Hematopoietic multipotent progenitor cell treated with erythropoietin and hydrocortisone succinate and interleukin-3 and kit ligand, for 8 days (in vitro differentiated cells): ENCODE measurements around the gene DOCK1.

Source experiments
- DNase-seq: peaks from one replicate; pipeline ENCODE4 v3.0.0-alpha.2; 2015

DOCK1 gene

DNA sequence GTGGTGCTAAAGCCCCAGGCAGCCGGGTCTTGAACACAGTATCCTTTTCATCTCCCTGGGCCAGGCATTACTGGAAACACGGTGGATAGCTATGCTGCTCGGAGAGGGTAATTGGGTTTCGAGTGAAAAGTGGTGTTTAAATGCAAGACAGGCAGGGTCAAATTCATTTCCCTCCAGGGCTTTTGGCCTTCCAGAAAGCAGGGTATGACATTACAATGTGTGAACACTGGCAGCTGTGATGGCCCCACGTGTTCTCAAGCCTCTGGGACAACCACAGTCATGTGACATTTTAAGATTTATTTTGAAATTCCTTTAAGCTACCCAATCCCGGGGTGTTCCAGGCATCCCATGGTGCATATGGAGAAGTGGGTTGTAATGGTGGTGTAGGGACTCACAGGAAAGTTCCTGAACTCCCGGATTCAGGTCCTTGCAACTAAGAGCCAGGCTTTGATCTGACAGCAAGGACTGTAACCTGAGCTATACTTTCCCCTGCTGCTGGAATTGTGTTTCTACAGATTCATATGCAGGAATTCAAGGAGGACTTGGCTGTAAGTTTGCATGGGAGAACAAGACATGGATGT is 244.4 kb downstream of the DOCK1 start:
- DNase-seq, result no peak

DNA sequence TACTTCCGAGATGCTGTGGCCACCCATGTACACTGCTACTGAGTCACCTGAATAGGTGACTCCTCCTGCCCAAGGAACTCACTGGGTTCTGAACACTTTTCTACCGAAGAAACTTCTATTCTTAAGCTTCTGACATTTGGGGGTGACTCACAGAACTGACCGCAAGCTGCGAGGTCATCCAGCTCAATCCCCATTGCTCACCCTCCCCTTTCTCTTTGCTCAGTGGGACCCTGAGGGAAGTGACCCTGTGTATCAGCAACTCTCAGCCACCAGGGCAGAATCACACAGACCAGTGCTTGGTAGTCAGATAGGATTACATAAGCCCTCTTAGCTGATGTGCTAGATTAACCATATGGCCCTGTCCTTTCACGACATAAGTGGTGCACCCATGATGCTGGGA is 244.9 kb downstream of the DOCK1 start:
- DNase-seq, result no peak

DNA sequence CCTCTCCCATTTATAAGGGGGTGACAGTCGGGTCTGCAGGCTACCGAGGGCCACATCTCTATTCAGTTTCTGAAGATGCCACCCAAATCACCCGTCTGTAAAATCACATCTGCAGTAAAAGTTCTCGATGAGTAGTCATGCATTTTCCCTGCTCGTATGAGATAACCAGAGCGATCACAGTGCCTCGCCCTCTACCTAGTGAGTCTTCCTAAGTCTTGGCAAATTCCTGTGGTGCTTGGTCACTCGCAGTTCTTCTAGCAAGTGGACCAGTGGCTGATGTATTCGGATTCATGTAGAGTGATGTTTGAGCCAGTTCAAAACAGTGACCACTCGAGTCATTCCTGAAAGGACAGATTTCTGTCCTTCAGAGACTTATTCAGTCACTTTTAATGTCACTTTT is 246.3 kb downstream of the DOCK1 start:
- no peak for DNase-seq

DNA sequence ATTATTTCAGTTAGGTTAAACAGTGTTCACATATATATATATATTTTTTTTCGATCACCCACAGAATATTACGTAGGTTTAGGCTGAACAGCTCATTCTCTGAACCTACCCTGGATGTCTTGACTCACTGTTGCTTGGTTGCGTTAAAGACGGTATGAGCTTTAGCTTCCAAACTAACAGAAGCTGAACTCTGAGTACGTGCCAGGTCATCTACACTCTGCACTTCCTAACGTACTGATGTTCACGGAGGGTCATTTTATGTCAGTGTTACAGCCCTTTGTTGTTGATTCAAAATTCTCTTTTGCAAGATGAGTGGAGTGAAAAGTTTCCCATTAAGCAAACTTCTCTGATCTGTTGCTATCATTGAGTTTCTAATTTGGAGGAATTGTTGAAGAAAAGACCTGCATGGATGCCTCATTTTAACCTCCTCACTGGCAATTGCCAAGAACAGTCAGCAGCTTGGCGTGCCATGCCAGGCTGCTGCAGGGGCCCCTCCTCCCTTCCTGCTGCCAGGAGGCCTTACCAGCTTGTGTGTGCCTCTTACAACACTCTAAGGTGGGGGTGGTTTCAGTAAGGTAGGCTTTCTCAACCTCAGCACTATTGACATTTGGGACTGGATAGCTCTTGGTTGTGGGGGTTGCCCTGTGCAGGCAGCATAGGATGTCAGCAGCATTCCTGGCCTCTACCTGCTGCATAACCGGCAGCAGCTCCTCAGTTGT is 246.9 kb downstream of the DOCK1 start:
- DNase-seq, result no peak

DNA sequence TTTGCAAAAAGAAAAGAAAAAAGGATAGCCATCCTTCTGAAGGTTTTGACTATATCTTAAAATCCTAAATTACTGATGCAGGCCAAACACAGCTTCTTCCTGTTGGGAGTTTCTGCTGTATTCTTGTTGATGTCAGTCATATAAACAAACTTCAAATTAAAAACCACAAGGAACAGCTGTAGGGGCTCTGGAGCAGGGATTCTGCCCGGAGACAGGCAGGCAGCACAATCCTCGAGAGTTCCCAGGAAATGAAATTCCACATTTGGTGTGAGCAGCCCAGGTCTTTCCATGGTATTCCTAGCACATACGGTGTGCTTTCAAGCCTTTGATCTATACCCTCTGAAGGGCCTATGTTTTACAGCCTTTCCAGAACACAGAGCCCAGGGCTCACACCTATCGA is 248.0 kb downstream of the DOCK1 start:
- no peak for DNase-seq

DNA sequence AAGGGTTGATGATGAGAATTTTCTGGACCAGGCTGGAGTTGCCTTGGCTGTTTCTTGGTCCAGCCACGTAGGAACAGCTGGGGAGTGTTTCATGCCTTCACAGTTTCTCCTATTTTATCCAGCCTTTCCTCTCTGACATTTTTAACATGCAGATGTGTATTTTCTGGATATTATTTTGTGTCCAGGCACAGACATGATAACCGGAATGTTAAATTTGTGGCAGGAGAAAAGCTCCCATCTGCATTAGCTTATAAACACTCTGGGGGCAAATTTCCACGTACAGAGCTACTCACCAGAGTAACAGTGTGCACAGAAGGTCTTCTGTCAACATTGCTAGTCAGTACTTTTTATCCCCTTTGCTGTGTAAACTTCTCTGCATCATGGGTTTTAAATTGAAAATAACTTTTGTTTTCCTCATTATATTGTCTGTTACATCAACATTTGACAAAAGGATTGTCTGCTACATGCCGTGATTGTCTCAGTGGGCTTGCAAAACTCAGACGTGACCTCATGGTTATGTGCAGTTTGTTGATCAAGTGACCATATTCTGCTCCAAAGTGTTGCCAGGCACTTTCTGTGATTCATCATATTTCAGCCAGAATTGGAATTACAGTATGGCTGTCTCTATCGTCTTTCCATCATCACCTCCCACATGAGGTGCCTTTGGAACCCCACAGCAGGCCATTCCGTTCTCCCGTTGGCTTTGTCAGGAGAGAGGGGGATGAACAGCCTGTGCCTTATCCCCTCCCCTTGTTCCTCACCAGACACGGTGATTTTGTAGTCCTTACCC is 249.8 kb downstream of the DOCK1 start:
- no peak for DNase-seq

DNA sequence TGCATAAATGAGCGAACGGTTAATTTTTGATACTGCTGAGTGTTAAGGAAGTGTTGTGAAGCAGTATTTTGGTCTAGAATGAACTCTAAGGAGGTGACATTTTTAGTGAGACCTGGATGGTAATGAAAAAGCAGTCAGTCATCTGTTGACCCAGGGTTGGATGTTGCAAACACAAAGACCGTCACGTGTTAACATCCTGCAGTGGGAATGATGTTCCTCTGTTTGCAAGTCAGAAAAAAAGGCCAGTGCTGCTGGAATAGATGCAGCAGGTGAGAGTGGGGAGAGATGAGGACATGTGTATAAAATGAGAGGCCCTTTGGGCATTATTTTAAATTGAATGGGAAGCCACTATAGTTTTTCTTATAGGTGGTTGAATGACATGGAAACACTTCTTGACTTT is 251.9 kb downstream of the DOCK1 start:
- no peak for DNase-seq

DNA sequence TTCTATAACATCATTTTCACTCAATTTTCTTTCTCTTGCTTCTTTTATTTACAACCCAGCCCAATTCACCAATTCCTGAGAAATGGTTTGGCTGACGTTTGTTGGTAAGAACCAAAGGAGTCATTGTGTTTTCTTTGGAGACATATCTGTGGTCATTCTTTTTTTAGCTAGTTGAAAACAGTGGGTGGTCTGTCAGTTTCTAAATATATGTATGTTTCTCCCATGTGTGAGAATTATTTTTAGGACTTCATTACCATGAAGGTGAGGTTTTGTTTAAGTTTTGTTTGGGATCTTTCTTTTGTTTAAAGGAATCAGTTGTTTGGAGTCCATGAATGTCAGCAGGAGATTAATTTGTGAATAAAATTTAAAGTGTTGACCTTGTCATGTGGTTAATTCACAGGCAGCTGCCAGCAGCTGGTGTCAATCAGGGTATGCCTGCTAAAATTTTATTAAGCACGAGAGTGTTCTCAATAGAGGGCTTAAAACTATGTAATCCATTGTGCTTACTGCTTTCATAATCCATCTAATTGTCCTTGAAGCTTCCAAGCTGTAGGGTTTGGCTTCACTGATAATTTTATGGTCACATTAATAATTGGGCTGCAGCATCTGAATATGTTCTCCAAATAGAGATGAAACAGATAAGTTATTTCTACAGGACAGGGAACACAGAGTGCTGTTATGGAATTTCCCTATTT is 252.4 kb downstream of the DOCK1 start:
- no peak for DNase-seq

DNA sequence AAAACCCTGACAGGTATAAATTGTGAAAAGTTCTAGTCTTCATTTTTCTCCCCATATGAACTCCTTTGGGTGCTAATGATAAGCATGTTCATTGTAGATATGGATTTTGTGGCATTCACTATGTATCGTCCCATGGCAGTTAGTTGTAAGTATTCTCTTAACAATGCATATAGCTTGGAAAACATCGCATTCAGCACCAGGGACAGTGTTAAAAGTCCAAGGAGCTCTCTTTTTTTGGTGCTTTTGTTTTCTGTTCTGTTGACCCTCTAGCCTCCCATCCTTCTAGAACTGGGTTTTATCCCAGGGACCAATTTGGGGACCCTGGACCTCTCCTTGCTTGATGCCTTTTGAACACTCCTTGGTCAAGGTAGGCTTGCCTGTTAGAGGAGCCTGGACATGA is 253.4 kb downstream of the DOCK1 start:
- DNase-seq, result no peak

DNA sequence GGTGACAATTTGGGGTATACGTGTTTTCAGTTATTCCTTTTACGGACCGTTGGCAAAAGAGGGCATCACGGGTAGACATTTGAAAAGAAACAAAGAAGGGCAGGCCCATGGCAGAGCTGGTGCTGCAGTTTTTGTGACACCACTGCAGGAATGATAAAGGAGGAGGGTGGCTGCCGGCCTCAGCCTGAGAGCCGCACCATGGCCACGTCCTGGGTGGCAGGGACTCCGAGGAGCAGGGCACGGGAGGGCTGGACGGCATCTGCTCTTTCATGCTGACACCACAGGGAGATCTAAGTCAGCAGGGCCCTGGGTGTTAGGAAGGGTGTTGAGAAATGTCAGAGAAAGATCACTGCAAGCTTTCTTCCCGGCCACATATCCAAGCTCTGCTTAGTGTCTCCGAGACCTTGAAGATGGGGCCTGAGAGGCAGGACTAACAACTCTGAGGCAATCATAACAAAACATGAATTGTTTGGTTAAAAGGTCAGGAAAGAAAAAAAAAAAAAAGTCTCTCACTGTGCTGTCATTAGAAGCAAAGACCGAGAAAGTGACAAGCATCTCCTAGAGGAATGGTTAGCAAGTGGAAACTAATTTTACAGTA is 254.5 kb downstream of the DOCK1 start:
- no peak for DNase-seq

DNA sequence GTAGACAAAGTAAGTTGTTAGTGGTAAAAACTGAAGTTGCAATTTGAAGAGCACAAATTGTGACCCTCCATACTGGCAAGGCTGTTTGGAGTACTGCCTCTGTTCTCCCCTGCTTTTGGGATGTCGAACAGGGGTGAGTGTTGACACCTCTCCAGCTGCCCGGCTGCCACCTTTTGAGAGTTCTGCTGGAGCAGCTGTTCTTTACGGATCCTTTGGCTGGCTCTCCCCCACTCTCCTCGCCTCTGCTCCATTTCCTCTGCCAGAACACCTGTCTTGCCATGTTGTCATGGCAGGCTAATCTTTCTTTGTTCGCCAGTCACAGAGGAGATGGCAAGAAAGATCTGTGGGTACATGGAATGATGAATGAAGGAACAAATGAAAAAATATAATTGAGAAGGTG is 256.3 kb downstream of the DOCK1 start:
- no peak for DNase-seq

DNA sequence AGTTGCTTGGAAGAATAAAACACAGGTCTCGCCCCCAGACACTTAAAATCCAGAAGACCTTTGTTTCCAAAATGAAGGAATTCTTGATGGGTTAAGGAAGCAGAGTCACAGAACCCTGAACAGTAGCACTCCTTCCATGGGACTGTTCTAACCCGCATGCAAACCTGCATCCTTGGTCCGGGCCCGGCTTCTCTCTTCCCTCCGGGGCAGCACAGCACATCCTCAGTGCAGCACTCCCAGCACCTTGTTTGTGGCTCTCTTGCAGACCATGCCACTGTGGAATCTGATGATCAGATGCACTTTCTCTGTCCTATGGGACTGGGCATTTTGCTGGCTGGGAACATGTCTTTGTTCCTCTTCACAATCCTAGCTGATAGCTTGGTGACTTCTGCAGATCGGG is 257.6 kb downstream of the DOCK1 start:
- no peak for DNase-seq

DNA sequence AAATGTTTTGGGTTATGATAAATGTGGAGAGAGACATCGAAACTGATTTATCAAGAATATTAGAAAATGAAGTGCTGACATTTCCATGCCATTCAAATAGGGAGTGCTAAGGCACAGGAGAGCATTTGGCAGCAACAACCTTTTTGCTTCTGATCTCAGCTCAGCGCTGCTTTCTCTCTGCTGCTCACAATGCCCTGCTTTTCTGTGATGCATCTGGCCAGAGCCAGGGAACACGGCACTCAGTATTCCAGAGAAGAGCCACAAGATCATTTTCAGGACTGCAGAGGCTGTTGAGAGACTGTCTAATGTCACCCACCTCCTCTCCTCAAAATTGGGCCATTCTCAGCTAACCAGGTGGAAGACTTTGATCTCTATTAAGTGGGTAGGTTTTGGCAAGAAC is 263.0 kb downstream of the DOCK1 start:
- no peak for DNase-seq

DNA sequence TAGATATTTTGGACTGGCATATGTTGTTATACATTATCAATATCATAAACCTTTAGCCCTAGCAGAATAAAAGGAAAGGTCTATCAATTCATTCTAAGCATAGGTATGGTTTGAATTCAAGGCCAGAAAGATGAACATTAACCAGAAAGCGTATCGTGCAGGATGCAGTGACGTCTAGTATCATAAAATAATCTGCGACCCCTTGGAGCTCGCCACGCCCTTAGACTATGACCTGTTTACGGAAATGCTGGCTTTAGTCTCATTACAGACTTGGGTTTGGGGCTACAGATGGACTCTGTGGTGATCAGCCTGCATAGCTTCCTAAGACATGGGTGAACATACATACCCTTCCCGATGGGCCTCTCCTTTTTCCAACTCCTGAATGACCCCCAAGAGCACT is 269.6 kb downstream of the DOCK1 start:
- no peak for DNase-seq

DNA sequence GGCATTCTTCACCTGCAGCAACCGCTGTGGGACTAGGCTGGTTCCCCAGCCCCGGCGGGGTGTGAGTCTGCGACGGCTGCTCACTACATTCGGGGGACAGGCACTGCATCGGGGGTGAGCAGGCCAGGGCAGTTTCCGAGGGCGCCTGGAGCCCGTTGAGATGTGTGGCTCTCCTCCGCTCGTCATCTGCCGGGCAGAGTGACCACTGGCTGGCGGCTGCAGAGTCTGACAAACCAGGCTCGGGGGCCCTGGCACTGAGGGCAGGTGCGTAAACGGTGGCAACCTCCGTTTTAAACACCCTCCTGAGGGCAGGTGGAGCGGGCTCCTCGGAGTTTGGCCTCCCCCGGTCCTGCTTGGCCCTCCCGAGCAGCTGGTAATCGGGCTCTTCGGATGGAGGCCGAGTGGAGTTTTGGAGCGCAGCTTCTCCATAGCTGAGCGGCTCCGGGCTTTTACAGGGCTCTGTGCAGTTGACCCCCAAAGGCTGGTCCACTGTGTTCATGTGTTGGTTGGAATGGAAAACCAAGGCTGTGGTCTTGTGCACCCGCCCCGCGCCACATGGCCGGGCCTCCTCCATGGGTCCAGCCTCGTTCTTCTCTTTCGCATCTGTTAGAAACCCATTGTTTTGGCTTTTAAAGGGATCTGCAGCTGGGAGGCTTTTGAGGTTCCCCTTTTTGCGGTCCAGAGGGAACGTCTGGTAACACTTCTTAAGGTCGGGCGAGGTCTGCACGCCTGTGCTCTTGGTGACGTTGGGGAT is 270.3 kb downstream of the DOCK1 start:
- DNase-seq, result no peak

DNA sequence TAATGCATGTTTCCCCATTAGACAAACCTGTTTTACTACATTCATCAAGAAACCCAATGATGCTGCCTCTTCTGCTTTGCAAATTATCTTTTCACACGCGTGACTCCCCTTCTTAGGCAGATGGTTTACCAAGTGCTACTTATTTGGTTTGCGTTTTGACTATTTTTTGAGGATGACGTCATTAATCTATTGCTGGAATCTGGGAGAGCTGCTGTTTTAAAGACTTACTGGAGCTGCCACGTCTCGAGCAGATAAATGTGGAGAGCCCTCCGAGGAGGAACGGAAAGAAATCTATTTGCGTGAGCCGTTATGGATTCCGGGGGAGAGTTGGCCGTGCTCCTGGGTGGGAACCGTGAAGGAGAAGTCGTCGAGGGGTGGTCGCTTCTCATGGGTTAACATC is 271.4 kb downstream of the DOCK1 start:
- DNase-seq, result no peak

DNA sequence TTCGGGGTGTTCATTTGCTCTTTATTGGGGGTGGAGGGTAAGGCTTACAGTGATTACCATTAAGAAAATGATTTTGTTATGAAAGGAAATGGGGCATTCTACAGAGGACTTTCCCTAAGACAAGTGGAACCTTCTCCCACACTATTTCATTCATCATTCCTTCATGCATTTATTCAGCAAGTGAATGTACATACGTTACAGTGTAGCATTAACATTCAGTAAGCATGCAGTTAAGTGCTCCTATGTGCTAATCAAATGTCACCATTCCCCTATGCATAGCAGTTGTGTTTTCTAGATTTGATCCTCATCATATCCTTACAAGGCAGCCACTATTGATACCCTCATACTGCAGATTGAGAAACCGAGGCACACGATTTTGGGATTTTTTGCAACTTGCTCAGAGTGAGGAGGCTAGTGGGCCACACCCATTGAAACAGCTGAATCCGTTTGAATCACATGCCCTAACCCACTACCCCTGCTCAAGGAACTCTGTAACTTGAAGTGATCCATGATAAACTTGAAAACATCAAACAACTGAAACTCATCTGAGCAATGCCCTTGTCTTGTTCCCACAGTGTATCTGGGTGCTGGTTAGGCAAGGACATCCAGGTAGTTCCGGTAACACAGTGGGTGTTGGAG is 274.5 kb downstream of the DOCK1 start:
- DNase-seq, result no peak

DNA sequence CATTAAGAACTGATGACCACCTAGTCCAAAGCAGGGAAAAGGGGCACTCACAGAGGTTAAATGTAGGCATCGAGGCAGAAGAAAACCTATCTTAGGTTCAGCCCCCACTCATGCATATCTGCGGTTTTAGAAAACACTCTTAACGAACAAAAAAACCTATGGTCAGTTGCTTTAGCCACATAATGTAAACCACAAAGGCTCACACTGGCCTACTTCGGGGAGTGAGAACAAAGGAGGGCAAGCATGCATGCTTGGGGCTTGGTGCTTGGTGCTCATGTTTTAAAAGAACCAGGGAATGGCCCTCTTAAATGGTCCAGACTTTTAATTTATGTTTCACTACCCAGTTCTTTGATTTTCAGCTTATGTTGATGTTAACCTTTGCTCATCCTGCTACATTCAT is 276.9 kb downstream of the DOCK1 start:
- no peak for DNase-seq

DNA sequence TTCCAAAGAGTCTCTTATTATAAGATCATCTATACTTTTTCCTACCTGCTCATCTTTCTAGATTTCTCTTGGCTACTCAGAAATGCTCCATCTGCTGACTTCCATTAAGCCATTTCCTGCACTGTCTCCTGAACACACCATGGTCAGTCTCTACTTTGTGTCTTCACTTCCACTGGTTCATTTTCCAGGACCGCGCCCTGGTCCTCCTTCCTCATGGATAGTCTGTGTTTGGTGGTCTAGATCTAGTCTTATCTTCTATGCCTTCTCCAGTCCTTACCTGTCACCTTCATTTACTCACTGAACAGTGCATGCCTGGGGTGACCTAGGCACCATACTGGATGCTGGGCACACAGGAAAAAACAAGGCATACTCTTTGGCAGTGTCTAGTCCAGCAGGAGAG is 279.4 kb downstream of the DOCK1 start:
- no peak for DNase-seq

DNA sequence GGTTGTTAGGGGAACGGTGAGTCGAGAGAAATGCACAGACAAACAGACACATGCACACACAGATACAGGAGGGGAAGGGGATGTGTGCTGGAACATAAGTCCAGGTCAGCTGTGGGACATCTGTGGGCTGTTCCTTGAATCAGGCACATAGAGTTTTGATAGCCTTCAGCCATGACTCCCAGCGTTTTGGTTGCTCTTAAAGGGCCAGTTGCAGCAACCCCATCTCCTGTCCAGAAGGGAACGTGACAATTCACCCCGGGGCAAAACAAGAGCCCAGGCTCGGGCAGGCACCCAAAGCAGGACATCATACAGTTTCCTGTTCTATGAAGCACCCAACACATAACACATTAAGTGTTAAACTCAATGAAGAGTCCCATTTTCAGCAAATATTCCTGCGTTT is 281.6 kb downstream of the DOCK1 start:
- DNase-seq, result no peak

DNA sequence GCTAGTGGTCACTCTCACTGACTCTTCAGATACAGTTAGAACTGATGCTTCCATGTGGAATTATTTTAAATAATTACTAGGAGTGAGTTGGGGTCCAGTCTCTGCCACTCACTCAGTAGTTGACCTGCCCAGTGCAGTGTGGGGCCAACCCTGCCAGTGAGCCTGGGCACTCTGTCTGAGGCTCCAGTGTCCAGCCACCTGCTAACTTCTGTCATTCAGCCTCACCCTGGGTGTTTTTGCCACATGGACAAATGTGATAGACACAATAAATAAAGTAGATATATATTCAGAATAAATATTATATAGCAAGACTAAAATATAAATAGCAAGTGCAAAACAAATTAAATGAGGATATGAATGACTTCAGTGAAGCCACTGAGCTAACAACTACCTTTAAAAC is 284.0 kb downstream of the DOCK1 start:
- no peak for DNase-seq

DNA sequence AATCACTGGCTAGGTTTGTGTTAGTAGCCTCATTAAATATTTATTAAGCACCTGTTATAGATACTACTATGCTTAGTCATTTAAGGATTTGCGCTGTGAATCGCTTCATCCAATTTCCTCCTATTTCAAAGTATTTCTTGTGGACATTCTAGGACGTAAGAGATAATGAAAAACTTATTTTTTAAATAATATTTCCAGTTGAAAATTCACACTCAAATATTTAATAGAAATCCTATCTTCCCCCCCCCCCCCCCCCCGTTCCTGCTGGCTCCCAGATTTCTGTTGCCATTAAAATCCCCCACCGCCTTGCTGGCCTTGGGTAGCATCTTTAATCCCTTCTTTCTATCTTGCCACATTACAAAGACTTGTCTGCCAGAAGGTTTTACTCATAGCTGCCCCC is 285.2 kb downstream of the DOCK1 start:
- no peak for DNase-seq
